Activated CD8-positive, alpha-beta memory T cell treated with anti-CD3 and anti-CD28 coated beads, Interleukin-2, amount 50 U/mL, for 4 hours (primary cell): Measurements from ENCODE around the gene SNTG2.

ENCODE experiments used
- DNase-seq: peaks from one replicate; pipeline ENCODE4 v3.0.0-alpha.2; 2020

The SNTG2 gene

GRCh38 chr2:929011-929735, 21.5 kb upstream of the SNTG2 start:
- no peak for DNase-seq

- no peak for DNase-seq
These were observed 20.7 kb upstream of the SNTG2 start for GRCh38 chr2:929925-930324.

- DNase-seq = no peak
These were observed 19.7 kb upstream of the SNTG2 start for GRCh38 chr2:930935-931334.

- no peak for DNase-seq
These were observed 18.1 kb upstream of the SNTG2 start for GRCh38 chr2:932320-933115.

GRCh38 chr2:933734-934295, 16.8 kb upstream of the SNTG2 start:
- no peak for DNase-seq

GRCh38 chr2:937530-937929, 13.1 kb upstream of the SNTG2 start:
- no peak for DNase-seq

GRCh38 chr2:938181-939005, 12.3 kb upstream of the SNTG2 start:
- no peak for DNase-seq

GRCh38 chr2:939936-940601, 10.6 kb upstream of the SNTG2 start:
- no peak for DNase-seq

- no peak for DNase-seq
These were observed 8.8 kb upstream of the SNTG2 start for GRCh38 chr2:941871-942270.

- no peak for DNase-seq
These were observed 7.7 kb upstream of the SNTG2 start for GRCh38 chr2:942775-943460.

- no peak for DNase-seq
These were observed 7.2 kb upstream of the SNTG2 start for GRCh38 chr2:943461-943797.

- no peak for DNase-seq
These were observed 6.8 kb upstream of the SNTG2 start for GRCh38 chr2:943821-944220.

- no peak for DNase-seq
These were observed 6.0 kb upstream of the SNTG2 start for GRCh38 chr2:944693-945092.

GRCh38 chr2:945104-945503, 5.5 kb upstream of the SNTG2 start:
- no peak for DNase-seq

- no peak for DNase-seq
These were observed 4.3 kb upstream of the SNTG2 start for GRCh38 chr2:946073-946948.

- DNase-seq = no peak
These were observed 1.1 kb upstream of the SNTG2 start for GRCh38 chr2:949384-950079.

GRCh38 chr2:951224-952006, 766 bp downstream of the SNTG2 start:
- no peak for DNase-seq

- DNase-seq = no peak
These were observed 2.8 kb downstream of the SNTG2 start for GRCh38 chr2:953408-953807.

GRCh38 chr2:953975-954686, 3.5 kb downstream of the SNTG2 start:
- DNase-seq = no peak
